ENCODE data around the gene DLL3. TPM values are rescaled to one million over a fixed set of nuclear protein-coding genes. Genes with fewer than 3 reads are reported as not detected.

The DLL3 gene
- total and polyA plus RNA-seq, 9 of the 15 experiments (the other 6 are each of a cell fraction or from before 2014, with no cell fraction given), result 0.80 to 6.3 (median 1.2) TPM

GRCh38 chr19:39497996-39498797 is 550 bp upstream of the DLL3 start (continued):
- TF ChIP-seq REST (IDR thresholded peaks at IDR 0.05; ENCODE audit: borderline replicate concordance), result peak; percentile 79
- no peak for TF ChIP-seq REST (CRISPR knock-in tag; IDR thresholded peaks at IDR 0.05; ENCODE audit: low read depth)
- TF ChIP-seq MXI1 (IDR thresholded peaks at IDR 0.05; ENCODE audit: low read depth, low read length), result peak; percentile 19; the same call in 1 of the 2 replicates
- no peak for TF ChIP-seq ZNF785 (CRISPR knock-in tag; IDR thresholded peaks at IDR 0.05)
- no peak; the same call in 1 of the 2 replicates for TF ChIP-seq DEAF1 (CRISPR knock-in tag; IDR thresholded peaks at IDR 0.05)
- no peak for TF ChIP-seq ZNF311 (CRISPR knock-in tag; IDR thresholded peaks at IDR 0.05)
- no peak for TF ChIP-seq ZBTB11 (CRISPR knock-in tag; IDR thresholded peaks at IDR 0.05)
- no peak for TF ChIP-seq KLF1 (tag; IDR thresholded peaks at IDR 0.05)
- TF ChIP-seq RAD51 (IDR thresholded peaks at IDR 0.05; ENCODE audit: borderline replicate concordance, low read depth), result no peak
- peak; percentile 30; the same call in 1 of the 2 replicates for TF ChIP-seq STAG1 (CRISPR knock-in tag; IDR thresholded peaks at IDR 0.05; ENCODE audit: borderline replicate concordance)
- no peak for TF ChIP-seq ID3 (CRISPR knock-in tag; IDR thresholded peaks at IDR 0.05)
- TF ChIP-seq ID3 (tag; IDR thresholded peaks at IDR 0.05), result no peak
- no peak for TF ChIP-seq PML (IDR thresholded peaks at IDR 0.05; ENCODE audit: low read length)

Measured in K562 (cell line).